Measurements from ENCODE around the gene LTBP3. TPM values are rescaled to one million over a fixed set of nuclear protein-coding genes. Genes with fewer than 3 reads are reported as not detected.

The LTBP3 gene
- total and polyA plus RNA-seq, 2 donors (not counting 1 experiment from before 2014, with no cell fraction given), result 37.3 to 40.4 TPM

- DNase-seq (ENCODE audit: low read depth in 2 of 2), result no peak
- H3K79me2 ChIP-seq (ENCODE audit: control insufficient read depth, insufficient read depth, low read length), result no peaks in the 10 kb centered on the region
- H3K4me1 ChIP-seq (ENCODE audit: control insufficient read depth, extremely low read depth, insufficient read depth, low read length), result no peaks in the 10 kb centered on the region
- TF ChIP-seq EZH2 (IDR thresholded peaks at IDR 0.05; ENCODE audit: low read length, missing control alignments) (no peak), CTCF (conservative IDR thresholded peaks at IDR 0.05 in 1 of 2, IDR thresholded peaks at IDR 0.05 in 1 of 2; ENCODE audit: low read depth in 1 of 2, low read length in 2 of 2) (no peak)
- H4K20me1 ChIP-seq (ENCODE audit: control insufficient read depth, extremely low read depth, insufficient read depth, low read length), result no peaks in the 10 kb centered on the region
- H3K9ac ChIP-seq (ENCODE audit: insufficient read depth, low read length), result no peak overlapping the region
- H3K9me3 ChIP-seq (ENCODE audit: control insufficient read depth, insufficient read depth, low read depth, low read length), result no peaks in the 10 kb centered on the region
- no peak overlapping the region for H3K27ac ChIP-seq (ENCODE audit: insufficient read depth, low read length)
- H3K27me3 ChIP-seq (ENCODE audit: control insufficient read depth, insufficient read depth, low read length), result no peaks in the 10 kb centered on the region
- no peak overlapping the region for H3K4me2 ChIP-seq (ENCODE audit: extremely low read depth, insufficient read depth, low read length)
- no peak overlapping the region for H2AFZ ChIP-seq (ENCODE audit: low read length)
- no peak overlapping the region for H3K4me3 ChIP-seq (replicated peaks in 1 of 4; ENCODE audit: control extremely low read depth in 1 of 4, insufficient read depth in 1 of 4, low read depth in 3 of 4, low read length in 4 of 4)
- peaks cover 23% of the 10 kb centered on the region for H3K36me3 ChIP-seq (ENCODE audit: control insufficient read depth, insufficient read depth, low read length)
Observed at GRCh38 chr11:65548395-65548794, 9.8 kb downstream of the LTBP3 start.

- Histone ChIP-seq H3K4me2 (ENCODE audit: extremely low read depth, insufficient read depth, low read length) (no peak overlapping the region), H3K4me1 (ENCODE audit: control insufficient read depth, extremely low read depth, insufficient read depth, low read length) (no peaks in the 10 kb centered on the region), H3K9ac (ENCODE audit: insufficient read depth, low read length) (no peak overlapping the region), H3K27me3 (ENCODE audit: control insufficient read depth, insufficient read depth, low read length) (no peaks in the 10 kb centered on the region), H3K79me2 (ENCODE audit: control insufficient read depth, insufficient read depth, low read length) (no peaks in the 10 kb centered on the region), H3K36me3 (ENCODE audit: control insufficient read depth, insufficient read depth, low read length) (peaks cover 23% of the 10 kb centered on the region), H3K9me3 (ENCODE audit: control insufficient read depth, insufficient read depth, low read depth, low read length) (no peaks in the 10 kb centered on the region), H2AFZ (ENCODE audit: low read length) (no peak overlapping the region), H3K4me3 (replicated peaks in 1 of 4; ENCODE audit: control extremely low read depth in 1 of 4, insufficient read depth in 1 of 4, low read depth in 3 of 4, low read length in 4 of 4) (no peak overlapping the region), H3K27ac (ENCODE audit: insufficient read depth, low read length) (no peak overlapping the region), H4K20me1 (ENCODE audit: control insufficient read depth, extremely low read depth, insufficient read depth, low read length) (no peaks in the 10 kb centered on the region)
- TF ChIP-seq CTCF (conservative IDR thresholded peaks at IDR 0.05 in 1 of 2, IDR thresholded peaks at IDR 0.05 in 1 of 2; ENCODE audit: low read depth in 1 of 2, low read length in 2 of 2) (no peak), EZH2 (IDR thresholded peaks at IDR 0.05; ENCODE audit: low read length, missing control alignments) (no peak)
- DNase-seq (ENCODE audit: low read depth in 2 of 2), result no peak
Observed at GRCh38 chr11:65547446-65548125, 10.6 kb downstream of the LTBP3 start.

- TF ChIP-seq CTCF (conservative IDR thresholded peaks at IDR 0.05 in 1 of 2, IDR thresholded peaks at IDR 0.05 in 1 of 2; ENCODE audit: low read depth in 1 of 2, low read length in 2 of 2) (no peak), EZH2 (IDR thresholded peaks at IDR 0.05; ENCODE audit: low read length, missing control alignments) (no peak)
- Histone ChIP-seq H3K36me3 (ENCODE audit: control insufficient read depth, insufficient read depth, low read length) (peaks cover 20% of the 10 kb centered on the region), H3K4me1 (ENCODE audit: control insufficient read depth, extremely low read depth, insufficient read depth, low read length) (peaks cover under 1% of the 10 kb centered on the region), H3K9ac (ENCODE audit: insufficient read depth, low read length) (no peak overlapping the region), H2AFZ (ENCODE audit: low read length) (no peak overlapping the region), H3K4me2 (ENCODE audit: extremely low read depth, insufficient read depth, low read length) (no peak overlapping the region), H3K9me3 (ENCODE audit: control insufficient read depth, insufficient read depth, low read depth, low read length) (no peaks in the 10 kb centered on the region), H3K79me2 (ENCODE audit: control insufficient read depth, insufficient read depth, low read length) (no peaks in the 10 kb centered on the region), H4K20me1 (ENCODE audit: control insufficient read depth, extremely low read depth, insufficient read depth, low read length) (no peaks in the 10 kb centered on the region), H3K4me3 (replicated peaks in 1 of 4; ENCODE audit: control extremely low read depth in 1 of 4, insufficient read depth in 1 of 4, low read depth in 3 of 4, low read length in 4 of 4) (no peak overlapping the region), H3K27me3 (ENCODE audit: control insufficient read depth, insufficient read depth, low read length) (no peaks in the 10 kb centered on the region), H3K27ac (ENCODE audit: insufficient read depth, low read length) (no peak overlapping the region)
- DNase-seq (ENCODE audit: low read depth in 2 of 2), result no peak
Observed at GRCh38 chr11:65546217-65546958, 11.8 kb downstream of the LTBP3 start.
